SK-N-SH treated with all-trans-retinoic acid at 6 μM for 48 hours (cell line): Measurements from ENCODE around the gene SLC27A4.

Source experiments
- ARNTL ChIP-seq: fragments of 450-650 bp; formaldehyde crosslinking; IDR thresholded peaks from 2 replicates; pipeline ENCODE4 v1.5.0; 2020; ENCODE audit warnings: low read depth, mild to moderate bottlenecking, moderate library complexity, borderline replicate concordance
- ISL1 ChIP-seq: fragments of 250-450 bp; sonication (Bioruptor Pico); IDR thresholded peaks from 2 replicates; pipeline ENCODE4 v2.1.2; 2022; ENCODE audit warnings: mild to moderate bottlenecking, moderate library complexity
- PATZ1 ChIP-seq: fragments of 250-450 bp; sonication (Bioruptor Pico); IDR thresholded peaks from 2 replicates; pipeline ENCODE4 v1.8.0; 2020; ENCODE audit warnings: mild to moderate bottlenecking, moderate library complexity, borderline replicate concordance
- POU6F1 ChIP-seq: fragments of 250-450 bp; sonication (Bioruptor Pico); IDR thresholded peaks from 2 replicates; pipeline ENCODE4 v1.8.0; 2021; ENCODE audit warnings: low read depth, mild to moderate bottlenecking, moderate library complexity, borderline replicate concordance
- PPARA ChIP-seq: fragments of 250-450 bp; sonication (Bioruptor Pico); IDR thresholded peaks from 2 replicates; pipeline ENCODE4 v1.5.0; 2020; ENCODE audit warnings: mild to moderate bottlenecking, borderline replicate concordance
- RARB ChIP-seq: fragments of 250-450 bp; sonication (Bioruptor Pico); IDR thresholded peaks from 2 replicates; pipeline ENCODE4 v1.8.0; 2021; ENCODE audit warnings: mild to moderate bottlenecking, moderate library complexity
- TCF4 ChIP-seq: fragments of 250-450 bp; sonication (Bioruptor Pico); IDR thresholded peaks from 2 replicates; pipeline ENCODE4 v1.8.0; 2021; ENCODE audit warnings: mild to moderate bottlenecking, moderate library complexity, borderline replicate concordance
- ZC3H10 ChIP-seq: fragments of 250-450 bp; sonication (Bioruptor Pico); IDR thresholded peaks from 2 replicates; pipeline ENCODE4 v1.5.1; 2021; ENCODE audit warnings: mild to moderate bottlenecking, moderate library complexity
- ZFP30 ChIP-seq: fragments of 450-650 bp; formaldehyde crosslinking; IDR thresholded peaks from 2 replicates; pipeline ENCODE4 v1.5.0; 2022; ENCODE audit warnings: mild to moderate bottlenecking, moderate library complexity
- ZNF565 ChIP-seq: fragments of 450-650 bp; formaldehyde crosslinking; conservative IDR thresholded peaks from 2 replicates; pipeline ENCODE4 v1.5.0; 2020; ENCODE audit warnings: low read depth, mild to moderate bottlenecking, moderate library complexity

DNA sequence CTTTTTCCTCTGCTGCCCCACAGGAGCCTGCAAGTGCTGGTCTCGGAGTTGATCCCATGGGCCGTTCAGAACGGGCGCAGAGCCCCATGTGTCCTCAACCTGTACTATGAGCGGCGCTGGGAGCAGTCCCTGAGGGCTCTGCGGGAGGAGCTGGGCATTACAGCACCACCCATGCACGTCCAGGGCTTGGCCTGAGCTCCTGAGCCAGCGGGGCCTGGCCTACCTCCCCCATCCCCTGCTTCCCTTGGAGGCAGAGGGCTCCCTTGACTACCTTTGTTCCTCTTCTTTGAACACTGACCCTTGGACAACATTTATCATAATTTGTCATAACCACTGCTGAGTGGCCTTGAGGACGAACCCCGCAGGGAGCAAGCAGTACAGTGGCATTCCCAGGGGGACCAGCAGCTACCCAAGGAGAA, 6.9 kb upstream of the SLC27A4 start:
- TF ChIP-seq ZNF565 (CRISPR knock-in tag) (no peak), PATZ1 (CRISPR knock-in tag) (no peak), TCF4 (CRISPR knock-in tag) (no peak), POU6F1 (CRISPR knock-in tag) (no peak), ISL1 (CRISPR knock-in tag) (no peak), PPARA (no peak), ZC3H10 (CRISPR knock-in tag) (no peak), ZFP30 (CRISPR knock-in tag) (no peak), ARNTL (CRISPR knock-in tag) (no peak), RARB (CRISPR knock-in tag) (no peak)
